Measurements from ENCODE around the gene POT1.

DNA sequence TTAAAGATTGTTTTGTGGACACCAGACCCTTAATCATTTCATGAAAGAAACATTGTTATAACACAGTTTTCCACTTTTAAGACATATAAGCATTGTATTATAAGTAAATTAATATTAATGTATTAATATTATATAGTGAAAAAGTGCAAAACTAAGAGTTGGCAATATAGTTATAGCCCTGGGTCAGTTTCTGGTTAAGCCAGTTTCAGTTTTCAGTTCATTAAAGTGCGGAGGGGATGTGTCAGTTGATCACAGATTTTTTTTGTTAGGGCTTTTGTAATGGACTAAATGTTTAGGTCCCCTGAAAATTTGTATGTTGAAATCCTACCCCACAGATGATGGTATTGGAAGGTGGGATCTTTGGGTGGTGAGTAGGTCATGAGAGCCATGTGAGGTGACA lies 118.3 kb downstream of the POT1 start:
- no peak for TF ChIP-seq POLR2AphosphoS5 (IDR thresholded peaks at IDR 0.05; ENCODE audit: low read depth, low read length)
- TF ChIP-seq POLR2A (IDR thresholded peaks at IDR 0.05; ENCODE audit: control extremely low read depth in 1 of 2, low read depth in 2 of 2, low read length in 2 of 2): no peak
- TF ChIP-seq EZH2 (IDR thresholded peaks at IDR 0.05; ENCODE audit: low read depth, low read length, severe bottlenecking): no peak
- no peak for TF ChIP-seq SIN3A (conservative IDR thresholded peaks at IDR 0.05 in 1 of 2, IDR thresholded peaks at IDR 0.05 in 1 of 2; ENCODE audit: low read depth in 1 of 2, low read length in 2 of 2)
- no peak for TF ChIP-seq HDAC2 (IDR thresholded peaks at IDR 0.05; ENCODE audit: borderline replicate concordance in 1 of 2, low read depth in 2 of 2, low read length in 2 of 2)
